ENCODE measurements around the gene HBEGF. TPM values are rescaled to one million over a fixed set of nuclear protein-coding genes. Genes with fewer than 3 reads are reported as not detected.

The HBEGF gene
- total RNA-seq, 1 donor from 2014 or later = 28.5 TPM

- intact Hi-C loops (cut with micrococcal nuclease) = no loop called here
- Mint-ChIP-seq H3K4me1 (ENCODE audit: low read depth) (peaks cover 76% of the 10 kb centered on the region), H3K27ac (peak overlapping the region; percentile 49)
Measured at GRCh38 chr5:140340605-140341121, 5.7 kb downstream of the HBEGF start.

GRCh38 chr5:140339636-140340035 lies 6.8 kb downstream of the HBEGF start:
- Mint-ChIP-seq H3K4me3 (peak overlapping the region; percentile 33), H3K36me3 (ENCODE audit: low read depth) (peaks cover 57% of the 10 kb centered on the region)

More at GRCh38 chr5:140340605-140341121, 5.7 kb downstream of the HBEGF start:
- no peaks in the 10 kb centered on the region for H3K9me3 Mint-ChIP-seq
- H3K4me3 Mint-ChIP-seq = peak overlapping the region; percentile 87
- H3K27me3 Mint-ChIP-seq (ENCODE audit: insufficient read depth) = no peaks in the 10 kb centered on the region
- H3K36me3 Mint-ChIP-seq (ENCODE audit: low read depth) = peaks cover 52% of the 10 kb centered on the region
- DNase-seq (ENCODE audit: low spot score) = no peak

GRCh38 chr5:140338908-140339307 lies 7.5 kb downstream of the HBEGF start:
- Mint-ChIP-seq H3K4me1 (ENCODE audit: low read depth) (peaks cover 70% of the 10 kb centered on the region), H3K27ac (peak overlapping the region; percentile 12), H3K27me3 (ENCODE audit: insufficient read depth) (no peaks in the 10 kb centered on the region), H3K4me3 (no peak overlapping the region), H3K9me3 (no peaks in the 10 kb centered on the region), H3K36me3 (ENCODE audit: low read depth) (peaks cover 55% of the 10 kb centered on the region)
- DNase-seq (ENCODE audit: low spot score) = no peak
- intact Hi-C loops (cut with micrococcal nuclease) = no loop called here

More at GRCh38 chr5:140339636-140340035, 6.8 kb downstream of the HBEGF start:
- no peaks in the 10 kb centered on the region for H3K9me3 Mint-ChIP-seq
- intact Hi-C loops (cut with micrococcal nuclease) = no loop called here
- DNase-seq (ENCODE audit: low spot score) = no peak
- peaks cover 77% of the 10 kb centered on the region for H3K4me1 Mint-ChIP-seq (ENCODE audit: low read depth)
- no peaks in the 10 kb centered on the region for H3K27me3 Mint-ChIP-seq (ENCODE audit: insufficient read depth)
- peak overlapping the region; percentile 40 for H3K27ac Mint-ChIP-seq

GRCh38 chr5:140338336-140338735 lies 8.1 kb downstream of the HBEGF start:
- no peak for DNase-seq (ENCODE audit: low spot score)
- Mint-ChIP-seq H3K27ac (peak overlapping the region; percentile 12), H3K4me1 (ENCODE audit: low read depth) (peaks cover 64% of the 10 kb centered on the region), H3K27me3 (ENCODE audit: insufficient read depth) (no peaks in the 10 kb centered on the region), H3K36me3 (ENCODE audit: low read depth) (peaks cover 59% of the 10 kb centered on the region), H3K9me3 (no peaks in the 10 kb centered on the region), H3K4me3 (no peak overlapping the region)
- intact Hi-C loops (cut with micrococcal nuclease) = no loop called here

- Mint-ChIP-seq H3K27me3 (ENCODE audit: insufficient read depth) (no peaks in the 10 kb centered on the region), H3K4me1 (ENCODE audit: low read depth) (peaks cover 59% of the 10 kb centered on the region), H3K27ac (peak overlapping the region; percentile 50), H3K9me3 (no peaks in the 10 kb centered on the region), H3K36me3 (ENCODE audit: low read depth) (peaks cover 60% of the 10 kb centered on the region), H3K4me3 (no peak overlapping the region)
- intact Hi-C loops (cut with micrococcal nuclease) = no loop called here
- no peak for DNase-seq (ENCODE audit: low spot score)
Measured at GRCh38 chr5:140337880-140338279, 8.5 kb downstream of the HBEGF start.

- no peak for DNase-seq (ENCODE audit: low spot score)
- H3K4me1 Mint-ChIP-seq (ENCODE audit: low read depth) = peaks cover 44% of the 10 kb centered on the region
- intact Hi-C loops (cut with micrococcal nuclease) = no loop called here
- no peak overlapping the region for H3K4me3 Mint-ChIP-seq
- H3K27me3 Mint-ChIP-seq (ENCODE audit: insufficient read depth) = no peaks in the 10 kb centered on the region
- no peaks in the 10 kb centered on the region for H3K9me3 Mint-ChIP-seq
- peaks cover 61% of the 10 kb centered on the region for H3K36me3 Mint-ChIP-seq (ENCODE audit: low read depth)
- H3K27ac Mint-ChIP-seq = no peak overlapping the region
Measured at GRCh38 chr5:140336388-140336787, 10.0 kb downstream of the HBEGF start.

- intact Hi-C loops (cut with micrococcal nuclease) = no loop called here
- Mint-ChIP-seq H3K36me3 (ENCODE audit: low read depth) (peaks cover 40% of the 10 kb centered on the region), H3K27ac (no peak overlapping the region), H3K27me3 (ENCODE audit: insufficient read depth) (peaks cover 2% of the 10 kb centered on the region), H3K9me3 (no peaks in the 10 kb centered on the region), H3K4me3 (no peak overlapping the region), H3K4me1 (ENCODE audit: low read depth) (peaks cover 13% of the 10 kb centered on the region)
- DNase-seq (ENCODE audit: low spot score) = no peak
Measured at GRCh38 chr5:140331638-140332037, 14.8 kb downstream of the HBEGF start.

GRCh38 chr5:140329739-140330481 lies 16.5 kb downstream of the HBEGF start:
- Mint-ChIP-seq H3K27me3 (ENCODE audit: insufficient read depth) (peaks cover 3% of the 10 kb centered on the region), H3K27ac (no peak overlapping the region), H3K4me3 (no peak overlapping the region), H3K36me3 (ENCODE audit: low read depth) (peaks cover 27% of the 10 kb centered on the region), H3K9me3 (no peaks in the 10 kb centered on the region), H3K4me1 (ENCODE audit: low read depth) (peaks cover 10% of the 10 kb centered on the region)
- intact Hi-C loops (cut with micrococcal nuclease) = no loop called here
- no peak for DNase-seq (ENCODE audit: low spot score)

- Mint-ChIP-seq H3K4me3 (no peak overlapping the region), H3K36me3 (ENCODE audit: low read depth) (peaks cover 16% of the 10 kb centered on the region), H3K9me3 (no peaks in the 10 kb centered on the region), H3K27me3 (ENCODE audit: insufficient read depth) (peaks cover 5% of the 10 kb centered on the region), H3K27ac (no peak overlapping the region), H3K4me1 (ENCODE audit: low read depth) (peaks cover 19% of the 10 kb centered on the region)
- DNase-seq (ENCODE audit: low spot score) = no peak
- intact Hi-C loops (cut with micrococcal nuclease) = no loop called here
Measured at GRCh38 chr5:140328036-140328764, 18.2 kb downstream of the HBEGF start.

GRCh38 chr5:140327589-140327988 lies 18.8 kb downstream of the HBEGF start:
- H3K36me3 Mint-ChIP-seq (ENCODE audit: low read depth) = peaks cover 12% of the 10 kb centered on the region
- intact Hi-C loops (cut with micrococcal nuclease) = no loop called here
- H3K27me3 Mint-ChIP-seq (ENCODE audit: insufficient read depth) = peaks cover 5% of the 10 kb centered on the region
- H3K4me1 Mint-ChIP-seq (ENCODE audit: low read depth) = peaks cover 19% of the 10 kb centered on the region
- H3K9me3 Mint-ChIP-seq = no peaks in the 10 kb centered on the region
- no peak overlapping the region for H3K4me3 Mint-ChIP-seq
- H3K27ac Mint-ChIP-seq = no peak overlapping the region
- DNase-seq (ENCODE audit: low spot score) = no peak

GRCh38 chr5:140325486-140325885 lies 20.9 kb downstream of the HBEGF start:
- no peak for DNase-seq (ENCODE audit: low spot score)
- intact Hi-C loops (cut with micrococcal nuclease) = no loop called here
- H3K4me1 Mint-ChIP-seq (ENCODE audit: low read depth) = peaks cover 19% of the 10 kb centered on the region
- no peak overlapping the region for H3K4me3 Mint-ChIP-seq
- no peaks in the 10 kb centered on the region for H3K9me3 Mint-ChIP-seq
- no peak overlapping the region for H3K27ac Mint-ChIP-seq
- peaks cover 5% of the 10 kb centered on the region for H3K27me3 Mint-ChIP-seq (ENCODE audit: insufficient read depth)
- H3K36me3 Mint-ChIP-seq (ENCODE audit: low read depth) = no peaks in the 10 kb centered on the region

- no peak overlapping the region for H3K27ac Mint-ChIP-seq
- no peak overlapping the region for H3K4me3 Mint-ChIP-seq
- no peaks in the 10 kb centered on the region for H3K36me3 Mint-ChIP-seq (ENCODE audit: low read depth)
- peaks cover 19% of the 10 kb centered on the region for H3K4me1 Mint-ChIP-seq (ENCODE audit: low read depth)
- no peak for DNase-seq (ENCODE audit: low spot score)
- peaks cover 5% of the 10 kb centered on the region for H3K27me3 Mint-ChIP-seq (ENCODE audit: insufficient read depth)
- no peaks in the 10 kb centered on the region for H3K9me3 Mint-ChIP-seq
- intact Hi-C loops (cut with micrococcal nuclease) = no loop called here
Measured at GRCh38 chr5:140324617-140325241, 21.7 kb downstream of the HBEGF start.

All from activated T-helper 1 cell treated with anti-CD3 and anti-CD28 coated beads, Interleukin-12 subunit alpha, Interleukin-12 subunit beta, Interleukin-2, Interleukin-4 antibody, amounts not matched to agents 30 ng/mL and 10 ng/mL and 1 ng/mL, durations not matched to agents 14 hours and 24 hours and 36 hours (primary cell).